AG09319 (cell line): ENCODE data around the gene SLC4A9.

Experiments
- DNase-seq: peaks from one replicate; pipeline ENCODE4 v3.0.0-alpha.2; 2010; ENCODE audit warnings: low read depth; ENCODE audit errors: extremely low read depth
- CTCF ChIP-seq: IDR thresholded peaks from 2 replicates; pipeline ENCODE4 v1.5.1; 2011; ENCODE audit warnings: low read depth, mild to moderate bottlenecking, inconsistent platforms, low read length, moderate library complexity

SLC4A9 gene

GRCh38 chr5:140318792-140319191, 41.2 kb upstream of the SLC4A9 start:
- TF ChIP-seq CTCF = no peak
- no peak for DNase-seq

- TF ChIP-seq CTCF = no peak
- no peak for DNase-seq
Measured at GRCh38 chr5:140319833-140320232, 40.2 kb upstream of the SLC4A9 start.

- DNase-seq = no peak
Measured at GRCh38 chr5:140321796-140322195, 38.2 kb upstream of the SLC4A9 start.

DNA sequence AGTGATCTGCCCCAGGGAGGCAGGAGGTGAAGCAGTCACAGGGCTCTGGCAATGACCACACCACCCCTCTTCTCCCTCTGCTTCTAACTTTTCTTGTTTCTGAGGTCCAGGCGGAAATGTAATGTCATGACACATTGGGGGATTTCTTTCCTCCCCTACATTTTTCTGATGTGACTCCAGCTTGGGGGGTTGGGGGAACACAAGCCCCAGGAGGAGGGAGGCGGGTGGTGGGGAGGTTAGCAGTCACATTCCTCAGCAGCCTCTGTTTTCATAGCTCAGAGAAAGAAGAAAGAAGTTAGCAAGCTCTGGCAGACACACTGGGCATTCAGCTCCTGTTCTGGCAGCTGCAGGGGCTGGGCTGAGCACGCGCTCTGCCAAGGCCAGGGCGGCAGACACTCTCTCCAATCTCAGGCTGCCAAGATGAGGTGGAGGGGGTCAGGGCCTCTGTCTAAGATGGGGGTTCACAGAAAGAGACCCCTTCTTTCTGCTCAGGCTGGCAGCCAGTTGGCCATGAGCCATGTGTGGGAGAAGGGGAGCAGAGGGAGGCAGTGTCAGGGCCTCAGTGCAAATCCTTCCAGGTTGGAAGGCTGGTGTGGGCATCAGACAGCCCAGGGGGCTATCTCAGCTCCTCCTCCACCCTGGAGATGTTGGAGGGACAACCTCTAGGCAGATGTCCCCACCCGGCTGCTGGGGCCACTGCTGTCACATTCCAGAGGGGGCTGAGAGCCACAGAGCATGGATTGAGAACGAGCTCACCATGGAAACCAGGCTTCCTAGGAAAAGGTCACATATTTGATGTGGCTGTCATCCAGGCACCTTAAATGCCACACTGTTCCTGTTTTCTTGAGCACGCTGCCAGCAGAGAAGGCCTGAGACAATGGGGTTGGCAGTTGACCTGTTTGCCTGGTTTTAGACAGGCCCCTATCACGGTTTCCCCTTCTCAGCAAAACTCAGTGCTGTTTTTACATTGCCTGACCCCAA, 37.0 kb upstream of the SLC4A9 start:
- no peak for DNase-seq
- TF ChIP-seq CTCF = no peak

More at GRCh38 chr5:140321796-140322195, 38.2 kb upstream of the SLC4A9 start:
- no peak for TF ChIP-seq CTCF

DNA sequence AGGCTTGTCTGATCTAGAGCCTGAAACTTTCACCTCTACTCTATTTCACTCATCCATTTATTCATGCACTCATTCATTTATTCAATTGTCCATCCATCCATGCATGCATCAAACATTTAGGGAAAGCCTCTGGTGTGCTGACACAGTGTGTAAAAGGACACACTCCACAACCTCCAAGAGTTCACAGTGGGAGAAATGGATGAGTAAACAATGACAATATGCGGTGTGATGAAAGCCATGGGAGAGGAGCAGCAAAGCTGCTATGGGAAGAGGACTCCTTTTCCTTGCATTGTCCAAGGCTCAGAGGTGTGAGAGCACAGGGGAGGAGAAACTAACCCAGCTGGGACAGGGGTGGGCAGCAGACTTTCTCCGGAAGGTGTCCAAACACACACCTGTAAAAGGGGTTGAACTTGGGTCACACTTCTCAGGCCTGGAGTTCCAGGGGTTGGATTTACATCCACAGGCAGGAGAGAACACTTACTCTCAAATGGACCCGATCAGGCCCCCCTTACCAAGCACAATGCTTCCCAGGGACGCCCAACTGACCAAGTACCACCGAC, 35.9 kb upstream of the SLC4A9 start:
- DNase-seq = no peak
- no peak for TF ChIP-seq CTCF

DNA sequence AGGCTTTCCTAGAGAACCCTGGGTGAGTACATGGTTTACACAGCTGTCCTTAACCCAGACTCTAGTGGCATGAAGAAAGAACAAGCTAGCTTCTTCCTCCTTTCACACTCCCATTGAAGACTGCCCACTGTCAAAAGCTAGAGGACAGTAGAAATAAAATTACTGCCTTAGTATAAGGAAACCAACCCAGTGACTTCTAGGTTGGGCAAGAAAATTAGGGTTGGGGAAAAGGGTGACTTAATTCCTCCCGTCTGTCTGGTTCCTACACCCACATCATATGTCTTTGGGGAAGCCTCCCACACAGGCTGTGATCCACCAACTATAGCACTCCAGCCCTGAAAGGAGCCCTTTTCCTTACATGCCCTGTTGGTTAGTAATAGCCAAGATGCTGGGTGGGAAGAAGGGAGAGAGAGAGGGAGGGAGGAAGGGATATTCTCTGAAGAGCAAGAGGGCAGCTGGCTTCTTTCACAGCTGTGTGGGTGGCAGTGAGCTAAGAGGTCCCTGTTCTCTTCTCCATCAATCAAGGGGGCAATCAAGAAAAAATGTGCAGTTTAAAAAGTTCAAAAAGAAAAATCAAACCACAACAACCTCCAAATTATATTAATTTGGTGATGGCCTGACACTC, 35.3 kb upstream of the SLC4A9 start:
- TF ChIP-seq CTCF = no peak
- DNase-seq = no peak

DNA sequence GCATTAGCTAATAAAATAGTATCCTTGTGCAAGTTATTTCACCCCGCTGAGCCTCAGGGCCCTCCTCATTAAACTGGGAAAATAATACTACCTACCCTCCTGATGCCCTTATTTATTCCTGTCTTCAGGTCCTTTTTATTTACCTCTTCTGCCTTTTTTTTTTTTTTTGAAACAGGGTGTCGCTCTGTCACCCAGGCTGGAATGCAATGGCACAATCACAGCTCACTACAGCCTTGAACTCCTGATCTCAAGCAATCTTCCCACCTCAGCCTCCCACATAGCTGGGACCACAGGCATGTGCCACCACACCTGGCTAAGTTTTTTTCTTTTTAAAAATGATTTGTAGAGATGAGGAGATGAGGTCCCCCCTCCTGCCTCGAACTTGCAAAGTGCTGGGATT, 34.5 kb upstream of the SLC4A9 start:
- no peak for DNase-seq
- no peak for TF ChIP-seq CTCF
